Left ventricle myocardium inferior (tissue), 1 donor: ENCODE results near the gene DNAJC6. TPM values are rescaled to one million over a fixed set of nuclear protein-coding genes. Genes with fewer than 3 reads are reported as not detected.
"Not testable (repeated sequence)": the region's sequence is repeated elsewhere in the genome, so short reads cannot be mapped to it uniquely, and the experiment has no call there.

Experiments used
- DNase-seq: peaks from one replicate; pipeline ENCODE4 v3.0.0-alpha.2; 2020
- H3K27ac ChIP-seq: fragments of 200-600 bp; replicated peaks from 2 replicates; pipeline ENCODE4 v1.8.0; 2021
- H3K27me3 ChIP-seq: fragments of 200-600 bp; 2 replicates; pipeline ENCODE4 v1.8.0; 2021; ENCODE audit warnings: low read depth
- H3K36me3 ChIP-seq: fragments of 200-600 bp; 2 replicates; pipeline ENCODE4 v1.8.0; 2021
- H3K4me1 ChIP-seq: fragments of 200-600 bp; 2 replicates; pipeline ENCODE4 v1.8.0; 2021
- H3K4me3 ChIP-seq: fragments of 200-600 bp; 2 replicates; pipeline ENCODE4 v1.8.0; 2021; ENCODE audit warnings: mild to moderate bottlenecking, moderate library complexity
- H3K9me3 ChIP-seq: fragments of 200-600 bp; replicated peaks from 2 replicates; pipeline ENCODE4 v1.8.0; 2021
- intact Hi-C: fragments of 100-400 bp; cut with micrococcal nuclease; formaldehyde crosslinking; loops from one replicate; pipeline ENCODE4 v1.11.0; 2022
- total RNA-seq: library from RNA; stranded (reverse); fragmentation: NEBNext Ultra II Directional; extraction: Animal tissue kit (Norgen Biotek cat#: 25700); gene quantifications from one replicate; pipeline ENCODE4 v1.2.1, GENCODE V29; 2021
- TF ChIP-seq, protein P1 (sequence below): fragments of 200-600 bp; IDR thresholded peaks from 2 replicates; pipeline ENCODE4 v1.8.0; 2021; ENCODE audit warnings: antibody characterized with exemption, mild to moderate bottlenecking, borderline replicate concordance
- donor health status: DM: no; HTN: yes; CAD: no; lungs with severe emphysema.

Gene DNAJC6
- total RNA-seq, 1 donor from 2014 or later = 4.7 TPM

- Histone ChIP-seq H3K4me1 (peaks cover 24% of the 10 kb centered on the region), H3K4me3 (no peak overlapping the region), H3K27me3 (no peaks in the 10 kb centered on the region), H3K36me3 (no peaks in the 10 kb centered on the region), H3K9me3 (no peaks in the 10 kb centered on the region), H3K27ac (peak overlapping the region; percentile 1)
- no peak for DNase-seq
- TF ChIP-seq, protein P1, sequence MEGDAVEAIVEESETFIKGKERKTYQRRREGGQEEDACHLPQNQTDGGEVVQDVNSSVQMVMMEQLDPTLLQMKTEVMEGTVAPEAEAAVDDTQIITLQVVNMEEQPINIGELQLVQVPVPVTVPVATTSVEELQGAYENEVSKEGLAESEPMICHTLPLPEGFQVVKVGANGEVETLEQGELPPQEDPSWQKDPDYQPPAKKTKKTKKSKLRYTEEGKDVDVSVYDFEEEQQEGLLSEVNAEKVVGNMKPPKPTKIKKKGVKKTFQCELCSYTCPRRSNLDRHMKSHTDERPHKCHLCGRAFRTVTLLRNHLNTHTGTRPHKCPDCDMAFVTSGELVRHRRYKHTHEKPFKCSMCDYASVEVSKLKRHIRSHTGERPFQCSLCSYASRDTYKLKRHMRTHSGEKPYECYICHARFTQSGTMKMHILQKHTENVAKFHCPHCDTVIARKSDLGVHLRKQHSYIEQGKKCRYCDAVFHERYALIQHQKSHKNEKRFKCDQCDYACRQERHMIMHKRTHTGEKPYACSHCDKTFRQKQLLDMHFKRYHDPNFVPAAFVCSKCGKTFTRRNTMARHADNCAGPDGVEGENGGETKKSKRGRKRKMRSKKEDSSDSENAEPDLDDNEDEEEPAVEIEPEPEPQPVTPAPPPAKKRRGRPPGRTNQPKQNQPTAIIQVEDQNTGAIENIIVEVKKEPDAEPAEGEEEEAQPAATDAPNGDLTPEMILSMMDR = no peak
- intact Hi-C loops = no loop called here
These were observed 27.5 kb upstream of the DNAJC6 start for GRCh38 chr1:65281846-65282245.

DNA sequence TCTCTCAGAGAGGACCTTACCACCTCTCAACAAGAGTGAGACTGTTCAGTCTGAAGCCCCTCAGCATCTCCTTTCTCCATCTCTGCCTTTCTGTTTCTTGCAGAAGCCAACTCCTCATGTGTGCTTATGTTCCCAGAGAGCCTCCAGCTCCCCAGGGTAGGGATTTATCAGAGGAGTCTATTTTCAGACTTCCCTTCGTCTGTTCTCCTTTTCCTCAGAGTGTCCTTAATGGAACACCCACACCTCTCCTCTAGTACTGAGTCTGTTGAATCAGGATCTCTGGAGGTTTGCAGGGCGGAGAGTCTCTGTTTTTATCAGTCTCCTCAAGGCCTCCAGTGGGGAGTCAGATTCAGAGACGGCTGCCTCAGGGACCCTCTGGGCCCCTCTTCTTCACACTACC is 25.1 kb upstream of the DNAJC6 start:
- peak overlapping the region; percentile 58 for H3K27ac ChIP-seq
- peaks cover 7% of the 10 kb centered on the region for H3K4me1 ChIP-seq

GRCh38 chr1:65289449-65289848 is 19.9 kb upstream of the DNAJC6 start:
- Histone ChIP-seq H3K36me3 (no peaks in the 10 kb centered on the region), H3K9me3 (no peaks in the 10 kb centered on the region), H3K4me1 (no peaks in the 10 kb centered on the region), H3K27me3 (no peaks in the 10 kb centered on the region), H3K27ac (no peak overlapping the region), H3K4me3 (no peak overlapping the region)
- no peak for DNase-seq
- TF ChIP-seq, protein P1 = no peak
- intact Hi-C loops = no loop called here

More for the DNA sequence above, 25.1 kb upstream of the DNAJC6 start:
- DNase-seq = no peak
- intact Hi-C loops = no loop called here
- Histone ChIP-seq H3K4me3 (no peak overlapping the region), H3K27me3 (no peaks in the 10 kb centered on the region), H3K9me3 (no peaks in the 10 kb centered on the region), H3K36me3 (no peaks in the 10 kb centered on the region)
- TF ChIP-seq, protein P1 = no peak

DNA sequence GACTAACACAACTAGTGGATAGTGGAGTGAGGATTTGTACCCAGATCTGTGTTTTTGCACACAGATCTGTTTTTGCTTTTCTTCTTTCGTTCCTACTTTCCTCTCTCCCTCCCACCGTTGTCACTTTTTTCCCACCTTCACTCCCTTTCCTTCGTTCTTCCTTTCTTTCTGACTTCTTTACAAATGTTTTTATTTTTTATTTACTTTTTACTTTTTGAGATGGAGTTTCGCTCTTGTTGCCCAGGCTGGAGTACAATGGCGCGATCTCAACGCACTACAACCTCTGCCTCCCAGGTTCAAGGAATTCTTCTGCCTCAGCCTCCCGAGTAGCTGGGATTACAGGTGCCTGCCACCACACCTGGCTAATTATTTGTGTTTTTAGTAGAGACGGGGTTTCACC is 17.5 kb upstream of the DNAJC6 start:
- H3K4me1 ChIP-seq, H3K27ac ChIP-seq, H3K27me3 ChIP-seq, H3K36me3 ChIP-seq, H3K9me3 ChIP-seq, DNase-seq, intact Hi-C loops, H3K4me3 ChIP-seq: not testable (repeated sequence)

DNA sequence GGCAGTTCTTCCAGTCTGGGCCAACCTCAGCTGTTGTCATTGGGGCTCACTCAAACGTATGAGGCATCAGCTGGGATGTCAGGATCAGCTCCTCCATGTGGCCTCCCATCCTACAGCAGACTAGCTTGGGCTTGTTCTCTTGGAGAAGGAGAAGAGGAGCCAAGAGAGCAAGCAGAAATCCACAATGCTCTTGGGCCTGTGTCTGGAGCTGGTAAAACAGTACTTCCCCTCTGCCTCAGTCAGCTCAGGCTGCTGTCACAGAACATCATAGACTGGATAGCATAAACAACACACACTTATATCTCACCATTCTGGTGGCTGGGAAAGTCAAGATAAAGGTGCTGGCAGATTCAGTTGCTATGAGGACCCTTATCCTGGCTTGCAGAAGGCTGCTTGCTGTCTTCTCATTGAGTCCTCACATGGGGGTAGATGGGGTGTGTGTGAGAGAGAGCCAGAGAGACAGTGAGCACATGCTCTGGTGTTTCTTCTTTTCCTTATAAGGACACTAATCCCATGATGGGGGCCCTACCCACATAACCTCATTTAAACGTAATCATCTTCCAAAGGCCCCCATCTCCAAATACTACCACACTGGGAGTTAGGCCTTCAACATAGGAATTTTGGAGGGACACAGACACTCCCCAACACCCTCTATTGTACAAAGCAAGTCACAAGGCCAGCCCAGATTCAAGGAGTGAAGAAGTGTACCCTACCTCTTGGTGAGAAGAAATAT is 16.3 kb upstream of the DNAJC6 start:
- H3K4me3 ChIP-seq = no peak overlapping the region
- no peak overlapping the region for H3K27ac ChIP-seq
- H3K9me3 ChIP-seq = no peaks in the 10 kb centered on the region
- DNase-seq = no peak
- no peaks in the 10 kb centered on the region for H3K36me3 ChIP-seq
- TF ChIP-seq, protein P1 = no peak
- intact Hi-C loops = no loop called here
- H3K4me1 ChIP-seq = no peaks in the 10 kb centered on the region
- no peaks in the 10 kb centered on the region for H3K27me3 ChIP-seq

DNA sequence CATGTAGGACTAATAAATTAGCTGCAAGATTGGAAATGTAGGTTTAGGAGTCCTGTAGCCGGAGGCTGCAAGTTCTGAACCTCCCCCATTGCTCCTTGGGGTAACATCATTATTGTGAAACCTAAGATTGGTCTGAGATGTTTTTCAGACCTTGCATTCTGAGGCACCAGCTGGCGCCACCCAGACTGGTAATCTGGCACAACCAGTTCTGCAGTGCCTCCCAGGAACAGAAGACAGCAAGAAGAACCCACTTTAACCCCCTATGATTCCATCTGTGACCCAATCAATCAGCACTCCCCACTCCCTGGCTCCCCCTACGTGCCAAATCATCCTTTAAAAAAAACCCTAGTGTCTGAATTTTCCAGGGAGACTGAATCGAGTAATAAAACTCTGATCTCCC is 11.6 kb upstream of the DNAJC6 start:
- TF ChIP-seq, protein P1 = no peak
- intact Hi-C loops = no loop called here

More for the DNA sequence above, 11.6 kb upstream of the DNAJC6 start:
- no peak for DNase-seq
- Histone ChIP-seq H3K4me3 (no peak overlapping the region), H3K27ac (no peak overlapping the region), H3K27me3 (no peaks in the 10 kb centered on the region), H3K9me3 (no peaks in the 10 kb centered on the region), H3K4me1 (no peaks in the 10 kb centered on the region), H3K36me3 (no peaks in the 10 kb centered on the region)
